Spleen (tissue), 7 donors: ENCODE data around the gene COL16A1.

Source experiments
- POLR2AphosphoS5 ChIP-seq, 3 donors: sonication (generic); formaldehyde crosslinking; IDR thresholded peaks; one replicate each; pipeline ENCODE4 v1.5.1; 2017; ENCODE audit warnings: antibody characterized with exemption in 3 of 3
- TF ChIP-seq, protein P1 (sequence below), 11 experiments: fragments of 200-600 bp in 7 of 11; fragments of 450-650 bp in 4 of 11; sonication (generic) in 4 of 11; IDR thresholded peaks in 8 of 11; conservative IDR thresholded peaks in 3 of 11; 1 replicate in 7 of 11; 2 replicates in 4 of 11; pipeline versions ENCODE4 v1.4.0 to v1.8.0; 2016 to 2021; ENCODE audit warnings: antibody characterized with exemption in 11 of 11, inconsistent platforms in 4 of 11, mild to moderate bottlenecking in 1 of 11
- donor health status: DM: no; HTN: no; CAD: no; lungs with moderate emphysema.
- donor health status: DM: no; HTN: no; CAD: no.
- donor health status: DM: no; HTN: no; CAD: no.

DNA sequence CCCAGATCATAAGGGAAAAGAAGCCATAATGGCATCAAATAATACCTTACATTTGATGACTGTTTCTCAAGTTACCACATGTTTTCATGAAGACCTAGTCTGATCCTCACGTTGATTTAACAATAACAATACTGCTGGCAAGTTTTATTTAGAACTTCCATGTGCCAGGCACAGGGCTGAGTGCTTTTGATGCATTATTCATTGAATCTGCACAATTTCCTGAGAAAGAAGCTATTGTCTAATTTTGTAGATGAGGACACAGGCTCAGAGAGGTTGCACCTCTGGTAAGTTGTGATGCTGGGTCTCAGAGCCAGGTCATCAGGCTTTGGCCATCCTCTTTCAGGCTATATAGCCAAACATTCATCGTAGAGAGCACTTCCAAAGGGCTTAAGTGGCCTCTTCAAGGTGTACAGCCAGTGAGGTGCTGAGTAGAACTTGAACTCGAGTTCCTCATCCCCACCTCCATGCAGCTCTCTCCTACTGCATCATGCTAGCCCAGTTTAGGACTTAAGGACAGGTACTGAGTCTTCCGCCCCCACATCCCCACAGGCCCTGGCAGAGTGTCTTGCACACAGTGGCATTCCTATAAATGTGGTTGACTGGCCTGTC, 50.8 kb downstream of the COL16A1 start:
- TF ChIP-seq POLR2AphosphoS5 (IDR thresholded peaks at IDR 0.05), result no peak
- TF ChIP-seq, protein P1, sequence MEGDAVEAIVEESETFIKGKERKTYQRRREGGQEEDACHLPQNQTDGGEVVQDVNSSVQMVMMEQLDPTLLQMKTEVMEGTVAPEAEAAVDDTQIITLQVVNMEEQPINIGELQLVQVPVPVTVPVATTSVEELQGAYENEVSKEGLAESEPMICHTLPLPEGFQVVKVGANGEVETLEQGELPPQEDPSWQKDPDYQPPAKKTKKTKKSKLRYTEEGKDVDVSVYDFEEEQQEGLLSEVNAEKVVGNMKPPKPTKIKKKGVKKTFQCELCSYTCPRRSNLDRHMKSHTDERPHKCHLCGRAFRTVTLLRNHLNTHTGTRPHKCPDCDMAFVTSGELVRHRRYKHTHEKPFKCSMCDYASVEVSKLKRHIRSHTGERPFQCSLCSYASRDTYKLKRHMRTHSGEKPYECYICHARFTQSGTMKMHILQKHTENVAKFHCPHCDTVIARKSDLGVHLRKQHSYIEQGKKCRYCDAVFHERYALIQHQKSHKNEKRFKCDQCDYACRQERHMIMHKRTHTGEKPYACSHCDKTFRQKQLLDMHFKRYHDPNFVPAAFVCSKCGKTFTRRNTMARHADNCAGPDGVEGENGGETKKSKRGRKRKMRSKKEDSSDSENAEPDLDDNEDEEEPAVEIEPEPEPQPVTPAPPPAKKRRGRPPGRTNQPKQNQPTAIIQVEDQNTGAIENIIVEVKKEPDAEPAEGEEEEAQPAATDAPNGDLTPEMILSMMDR (IDR thresholded peaks at IDR 0.05 in 8 of 11, conservative IDR thresholded peaks at IDR 0.05 in 3 of 11), result no peak
